ENCODE data around the gene FIZ1. TPM values are rescaled to one million over a fixed set of nuclear protein-coding genes. Genes with fewer than 3 reads are reported as not detected.

FIZ1 gene
- total and polyA plus RNA-seq, 2 donors from 2014 or later, result 11.9 to 17.9 TPM

DNA sequence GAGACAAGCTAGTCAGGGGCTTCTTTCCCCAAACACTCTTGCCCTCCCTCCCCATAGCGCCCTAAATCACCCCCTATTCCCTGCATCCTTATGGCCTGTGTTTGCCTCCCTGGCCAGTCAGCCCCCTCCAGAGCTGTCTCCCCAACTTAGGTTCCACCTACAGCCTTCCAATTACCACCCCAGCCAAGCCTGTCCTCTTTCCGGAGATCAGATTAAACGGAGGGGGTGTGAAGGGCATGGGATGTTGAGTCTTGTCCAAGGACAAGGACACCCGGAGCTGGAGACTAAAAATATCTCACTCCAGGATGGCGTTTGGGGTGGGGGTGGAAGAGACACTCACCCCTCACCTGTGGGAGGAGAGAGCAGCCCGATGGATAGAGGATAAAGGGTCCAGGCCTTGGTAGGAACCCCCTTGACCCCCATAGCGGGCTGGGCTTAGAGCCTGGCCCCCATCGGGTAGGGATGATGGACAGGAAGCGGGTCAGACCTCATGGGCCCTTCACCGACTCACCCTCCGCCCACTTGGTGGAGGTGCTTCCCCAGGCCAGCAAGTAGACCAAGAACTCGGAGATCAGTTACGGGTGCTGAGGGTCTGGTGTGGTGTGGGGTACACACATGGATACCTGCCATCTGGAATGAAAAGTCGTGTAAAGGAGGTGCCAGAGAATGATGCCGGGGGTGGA lies 12.1 kb upstream of the FIZ1 start:
- Histone ChIP-seq H3K36me3 (ENCODE audit: control insufficient read depth in 2 of 3, insufficient read depth in 3 of 3, low read length in 3 of 3) (peaks cover 0 to 3% (median 0%) of the 10 kb centered on the region in 3 donors), H3K4me1 (ENCODE audit: control insufficient read depth in 2 of 3, insufficient read depth in 2 of 3, low read depth in 1 of 3, low read length in 3 of 3) (peaks cover 0 to 7% (median 0%) of the 10 kb centered on the region in 3 donors), H3K27ac (ENCODE audit: low read depth in 2 of 2, low read length in 2 of 2) (no peak overlapping the region), H3K9me3 (ENCODE audit: control insufficient read depth in 2 of 3, insufficient read depth in 1 of 3, low read length in 3 of 3) (no peaks in the 10 kb centered on the region), H3K27me3 (ENCODE audit: control insufficient read depth, insufficient read depth, low read length) (no peaks in the 10 kb centered on the region), H3K4me3 (ENCODE audit: low read length in 3 of 3) (no peak overlapping the region), H3K9ac (ENCODE audit: low read length in 3 of 3) (no peak overlapping the region)
- TF ChIP-seq, protein P1, sequence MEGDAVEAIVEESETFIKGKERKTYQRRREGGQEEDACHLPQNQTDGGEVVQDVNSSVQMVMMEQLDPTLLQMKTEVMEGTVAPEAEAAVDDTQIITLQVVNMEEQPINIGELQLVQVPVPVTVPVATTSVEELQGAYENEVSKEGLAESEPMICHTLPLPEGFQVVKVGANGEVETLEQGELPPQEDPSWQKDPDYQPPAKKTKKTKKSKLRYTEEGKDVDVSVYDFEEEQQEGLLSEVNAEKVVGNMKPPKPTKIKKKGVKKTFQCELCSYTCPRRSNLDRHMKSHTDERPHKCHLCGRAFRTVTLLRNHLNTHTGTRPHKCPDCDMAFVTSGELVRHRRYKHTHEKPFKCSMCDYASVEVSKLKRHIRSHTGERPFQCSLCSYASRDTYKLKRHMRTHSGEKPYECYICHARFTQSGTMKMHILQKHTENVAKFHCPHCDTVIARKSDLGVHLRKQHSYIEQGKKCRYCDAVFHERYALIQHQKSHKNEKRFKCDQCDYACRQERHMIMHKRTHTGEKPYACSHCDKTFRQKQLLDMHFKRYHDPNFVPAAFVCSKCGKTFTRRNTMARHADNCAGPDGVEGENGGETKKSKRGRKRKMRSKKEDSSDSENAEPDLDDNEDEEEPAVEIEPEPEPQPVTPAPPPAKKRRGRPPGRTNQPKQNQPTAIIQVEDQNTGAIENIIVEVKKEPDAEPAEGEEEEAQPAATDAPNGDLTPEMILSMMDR (IDR thresholded peaks at IDR 0.05; ENCODE audit: borderline replicate concordance, extremely low read depth, insufficient read depth), result no peak
- no peak for DNase-seq
- FAIRE-seq, result no peak
- intact Hi-C loops (cut with DNase I), result loop anchor here (10.0 kb wide), 1 partner anchor 347 kb away; no protein-coding TSS in a partner anchor

DNA sequence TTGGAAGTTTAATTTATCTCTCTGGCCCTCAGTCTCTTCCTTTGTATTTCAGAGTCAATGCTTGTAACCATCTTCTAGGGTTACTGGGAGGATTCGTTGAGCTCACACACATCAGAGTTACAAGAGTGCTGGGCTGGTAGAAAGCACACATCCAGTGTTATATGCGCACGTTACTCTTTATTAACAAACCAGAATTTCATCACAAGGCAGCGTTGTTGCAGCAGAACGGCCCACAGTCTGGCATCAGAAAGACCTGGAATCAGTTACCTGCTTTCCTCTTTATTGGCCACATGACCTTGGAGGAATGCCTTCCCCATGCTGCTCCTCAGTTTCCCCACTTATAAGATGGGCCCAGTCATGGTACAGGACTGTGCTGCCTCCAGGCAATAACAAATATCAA lies 10.0 kb upstream of the FIZ1 start:
- Histone ChIP-seq H3K9me3 (ENCODE audit: control insufficient read depth in 2 of 3, insufficient read depth in 1 of 3, low read length in 3 of 3) (no peaks in the 10 kb centered on the region), H3K27ac (ENCODE audit: low read depth in 2 of 2, low read length in 2 of 2) (no peak overlapping the region), H3K36me3 (ENCODE audit: control insufficient read depth in 2 of 3, insufficient read depth in 3 of 3, low read length in 3 of 3) (peaks cover 0 to 3% (median 0%) of the 10 kb centered on the region in 3 donors), H3K9ac (ENCODE audit: low read length in 3 of 3) (no peak overlapping the region), H3K27me3 (ENCODE audit: control insufficient read depth, insufficient read depth, low read length) (no peaks in the 10 kb centered on the region), H3K4me3 (ENCODE audit: low read length in 3 of 3) (no peak overlapping the region), H3K4me1 (ENCODE audit: control insufficient read depth in 2 of 3, insufficient read depth in 2 of 3, low read depth in 1 of 3, low read length in 3 of 3) (peaks cover 0 to 12% (median 0%) of the 10 kb centered on the region in 3 donors)
- FAIRE-seq (no peak), DNase-seq (no peak)
- intact Hi-C loops (cut with DNase I), result no loop called here
- TF ChIP-seq, protein P1 (IDR thresholded peaks at IDR 0.05; ENCODE audit: borderline replicate concordance, extremely low read depth, insufficient read depth), result no peak

DNA sequence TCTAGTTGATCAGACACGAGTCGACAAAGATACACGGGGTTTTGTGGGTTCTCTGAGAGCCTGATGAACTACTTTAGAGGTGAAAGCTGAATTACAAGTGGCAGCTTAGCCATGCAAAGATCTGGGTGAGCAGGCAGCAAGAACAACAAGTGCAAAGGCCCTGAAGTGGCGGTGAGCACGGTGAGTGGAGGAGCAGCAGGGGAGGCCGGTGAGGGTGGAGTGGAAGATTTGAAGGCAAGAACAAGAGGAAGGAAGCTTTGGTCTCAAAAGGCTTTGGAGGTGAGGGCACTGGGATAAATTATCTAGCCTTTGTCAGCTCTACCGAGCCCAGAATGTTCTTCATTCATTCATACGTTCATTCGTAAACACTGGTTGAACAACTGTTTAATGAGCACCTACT lies 7.5 kb upstream of the FIZ1 start:
- no peak for DNase-seq
- no peaks in the 10 kb centered on the region for H3K27me3 ChIP-seq (ENCODE audit: control insufficient read depth, insufficient read depth, low read length)
- H3K4me3 ChIP-seq (ENCODE audit: low read length in 3 of 3), result peak overlapping the region in 1 of 3 donors; percentile 89
- intact Hi-C loops (cut with DNase I), result no loop called here
- H3K4me1 ChIP-seq (ENCODE audit: control insufficient read depth in 2 of 3, insufficient read depth in 2 of 3, low read depth in 1 of 3, low read length in 3 of 3), result peaks cover 0 to 12% (median 0%) of the 10 kb centered on the region in 3 donors
- peaks cover 0 to 3% (median 0%) of the 10 kb centered on the region in 3 donors for H3K36me3 ChIP-seq (ENCODE audit: control insufficient read depth in 2 of 3, insufficient read depth in 3 of 3, low read length in 3 of 3)
- no peak overlapping the region for H3K27ac ChIP-seq (ENCODE audit: low read depth in 2 of 2, low read length in 2 of 2)
- TF ChIP-seq, protein P1 (IDR thresholded peaks at IDR 0.05; ENCODE audit: borderline replicate concordance, extremely low read depth, insufficient read depth), result no peak
- H3K9me3 ChIP-seq (ENCODE audit: control insufficient read depth in 2 of 3, insufficient read depth in 1 of 3, low read length in 3 of 3), result no peaks in the 10 kb centered on the region
- peak overlapping the region in 1 of 3 donors; percentile 83 for H3K9ac ChIP-seq (ENCODE audit: low read length in 3 of 3)
- FAIRE-seq, result no peak
